ENCODE results near the gene ZNF234. TPM values are rescaled to one million over a fixed set of nuclear protein-coding genes. Genes with fewer than 3 reads are reported as not detected.
"Not testable (repeated sequence)": the region's sequence is repeated elsewhere in the genome, so short reads cannot be mapped to it uniquely, and the experiment has no call there.

Gene ZNF234
- total and polyA plus RNA-seq, 12 donors = 2.4 to 19.4 (median 12.1) TPM

DNA sequence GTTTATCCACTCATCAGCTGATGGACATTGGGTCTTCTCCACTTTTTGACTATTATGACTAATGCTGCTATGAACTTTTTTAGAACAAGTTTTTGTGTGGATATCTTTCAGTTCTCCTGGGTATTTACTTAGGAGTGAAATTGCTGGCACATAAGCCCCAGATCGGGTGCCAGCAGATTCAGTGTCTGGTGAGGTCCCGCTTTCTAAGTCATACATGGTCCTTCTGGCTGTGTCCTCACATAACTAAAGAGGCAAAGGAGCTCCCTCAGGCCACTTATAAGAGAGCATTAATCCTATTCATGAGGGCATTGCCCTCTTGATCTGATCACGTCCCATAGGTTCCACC is 22.9 kb downstream of the ZNF234 start:
- 51 to 67% (median 63%) methylated on average over 3 of the region's 3 CpGs for WGBS, 4 donors
- Histone ChIP-seq H3K9me3 (replicated peaks in 1 of 3) (no peaks in the 10 kb centered on the region), H3K27ac (peak overlapping the region in 3 of 5 donors; percentile 82 to 92 (median 89)), H3K36me3 (replicated peaks in 1 of 2) (peaks cover 0 to 6% of the 10 kb centered on the region in 2 donors), H3K27me3 (no peaks in the 10 kb centered on the region), H3K4me1 (replicated peaks in 1 of 2) (peaks cover 10 to 17% of the 10 kb centered on the region in 2 donors), H3K4me3 (peak overlapping the region in 2 of 4 donors; percentile 62 to 72)
- intact Hi-C loops (cut with DNase I) = no loop called here
- TF ChIP-seq POLR2A (IDR thresholded peaks at IDR 0.05) = no peak
- TF ChIP-seq, protein P1, sequence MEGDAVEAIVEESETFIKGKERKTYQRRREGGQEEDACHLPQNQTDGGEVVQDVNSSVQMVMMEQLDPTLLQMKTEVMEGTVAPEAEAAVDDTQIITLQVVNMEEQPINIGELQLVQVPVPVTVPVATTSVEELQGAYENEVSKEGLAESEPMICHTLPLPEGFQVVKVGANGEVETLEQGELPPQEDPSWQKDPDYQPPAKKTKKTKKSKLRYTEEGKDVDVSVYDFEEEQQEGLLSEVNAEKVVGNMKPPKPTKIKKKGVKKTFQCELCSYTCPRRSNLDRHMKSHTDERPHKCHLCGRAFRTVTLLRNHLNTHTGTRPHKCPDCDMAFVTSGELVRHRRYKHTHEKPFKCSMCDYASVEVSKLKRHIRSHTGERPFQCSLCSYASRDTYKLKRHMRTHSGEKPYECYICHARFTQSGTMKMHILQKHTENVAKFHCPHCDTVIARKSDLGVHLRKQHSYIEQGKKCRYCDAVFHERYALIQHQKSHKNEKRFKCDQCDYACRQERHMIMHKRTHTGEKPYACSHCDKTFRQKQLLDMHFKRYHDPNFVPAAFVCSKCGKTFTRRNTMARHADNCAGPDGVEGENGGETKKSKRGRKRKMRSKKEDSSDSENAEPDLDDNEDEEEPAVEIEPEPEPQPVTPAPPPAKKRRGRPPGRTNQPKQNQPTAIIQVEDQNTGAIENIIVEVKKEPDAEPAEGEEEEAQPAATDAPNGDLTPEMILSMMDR (IDR thresholded peaks at IDR 0.05) = no peak
- no peak for DNase-seq

DNA sequence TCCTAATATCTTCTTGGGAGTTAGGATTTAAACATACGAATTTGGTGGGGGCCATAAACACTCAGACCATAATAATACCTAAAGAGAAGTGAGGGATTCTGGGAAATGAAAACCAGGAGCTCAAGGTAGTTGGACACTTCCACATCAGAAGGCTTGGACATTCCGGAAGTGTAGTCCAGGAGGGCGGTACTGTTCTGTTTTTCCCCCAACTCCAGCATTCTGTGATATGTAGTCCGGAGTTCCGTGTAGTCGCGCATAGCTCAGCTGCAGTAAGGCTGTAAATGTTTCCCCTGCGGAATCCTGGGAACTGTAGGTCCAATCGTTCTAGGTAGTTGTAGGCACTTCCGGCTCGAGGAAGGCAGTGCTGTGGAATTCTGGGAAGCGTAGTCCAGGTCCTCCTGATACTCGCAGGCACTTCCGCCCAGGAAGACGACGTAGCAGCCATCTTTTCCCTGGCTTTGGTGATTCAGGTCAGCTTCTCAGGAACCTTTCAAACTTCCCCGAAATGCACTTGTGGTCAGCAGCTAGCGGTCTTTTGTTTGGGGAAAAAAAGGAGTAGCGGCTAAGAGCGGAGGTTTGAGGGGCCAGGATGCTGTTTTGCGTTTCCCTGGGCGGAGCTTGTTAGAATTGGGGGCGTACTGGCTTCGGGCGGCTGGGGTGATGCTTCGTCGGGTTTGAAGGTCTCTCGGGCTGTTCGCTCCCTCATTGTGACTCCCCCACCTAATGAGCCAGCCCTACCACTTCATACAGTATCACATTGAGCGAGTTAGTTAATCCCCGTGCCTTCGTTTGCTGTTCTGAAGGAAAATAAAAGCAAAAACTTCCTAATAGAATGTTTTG is 23.5 kb downstream of the ZNF234 start, which contains the start of gene ZNF226:
Gene ZNF226, plus strand, starts transcription at position 428 of the 840 bp plus-strand sequence. CDS start 4,981 bp downstream, outside the sequence.
- peak within 1 kb of the TSS; percentile 44 to 72 (median 64) for H3K4me3 ChIP-seq
- WGBS, 4 donors = 0 to 1% (median 0%) methylated on average over 32 of the region's 32 CpGs
- intact Hi-C loops (cut with DNase I) = no loop called here
- peak in 1 of 2 donors; percentile 76 for TF ChIP-seq POLR2A (IDR thresholded peaks at IDR 0.05)
- TF ChIP-seq, protein P1 (IDR thresholded peaks at IDR 0.05) = no peak
- H3K9me3 ChIP-seq (replicated peaks in 1 of 3) = no peaks in the 10 kb centered on the region
- no peaks in the 10 kb centered on the region for H3K27me3 ChIP-seq
- H3K27ac ChIP-seq = peak within 1 kb of the TSS; percentile 58 to 92 (median 82)
- peak; percentile 88 to 98 (median 96) for DNase-seq
- H3K4me1 ChIP-seq (replicated peaks in 1 of 2) = peaks cover 10 to 17% of the 10 kb centered on the region in 2 donors
- H3K36me3 ChIP-seq (replicated peaks in 1 of 2) = peaks cover 0 to 11% of the 10 kb centered on the region in 2 donors

DNA sequence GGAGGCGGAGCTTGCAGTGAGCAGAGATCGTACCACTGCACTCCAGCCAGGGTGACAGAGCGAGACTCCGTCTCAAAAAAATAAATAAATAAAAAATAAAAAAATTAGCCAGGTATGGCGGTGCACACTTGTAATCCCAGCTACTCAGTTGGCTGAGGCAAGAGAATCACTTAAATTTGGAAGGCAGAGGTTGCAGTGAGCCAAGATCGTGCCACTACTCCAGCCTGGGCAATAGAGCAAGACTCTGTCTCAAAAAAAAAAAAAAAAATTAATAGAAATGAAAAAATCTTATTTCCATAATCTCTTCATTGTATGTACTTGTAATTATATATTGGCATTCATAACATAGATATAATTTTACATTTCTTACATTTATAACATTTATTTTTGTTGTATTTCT is 29.3 kb downstream of the ZNF234 start:
- 90 to 100% (median 98%) methylated on average over 6 of the region's 6 CpGs for WGBS, 4 donors

DNA sequence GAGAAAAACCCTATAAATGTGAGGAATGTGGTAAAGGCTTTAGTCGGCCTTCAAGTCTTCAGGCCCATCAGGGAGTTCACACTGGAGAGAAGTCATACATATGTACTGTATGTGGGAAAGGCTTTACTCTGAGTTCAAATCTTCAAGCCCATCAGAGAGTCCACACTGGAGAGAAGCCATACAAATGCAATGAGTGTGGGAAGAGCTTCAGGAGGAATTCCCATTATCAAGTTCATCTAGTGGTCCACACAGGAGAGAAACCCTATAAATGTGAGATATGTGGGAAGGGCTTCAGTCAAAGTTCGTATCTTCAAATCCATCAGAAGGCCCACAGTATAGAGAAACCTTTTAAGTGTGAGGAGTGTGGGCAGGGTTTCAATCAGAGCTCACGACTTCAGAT is 35.2 kb downstream of the ZNF234 start:
- 92 to 98% (median 97%) methylated on average over 3 of the region's 3 CpGs for WGBS, 4 donors
- no peak for TF ChIP-seq POLR2A (IDR thresholded peaks at IDR 0.05)
- TF ChIP-seq, protein P1 (IDR thresholded peaks at IDR 0.05) = no peak
- H3K9me3 ChIP-seq (replicated peaks in 1 of 3) = peaks cover 7 to 71% (median 12%) of the 10 kb centered on the region in 3 donors

More for the DNA sequence above, 29.3 kb downstream of the ZNF234 start:
- H3K4me1 ChIP-seq (replicated peaks in 1 of 2); H3K27ac ChIP-seq; DNase-seq; intact Hi-C loops (cut with DNase I); H3K27me3 ChIP-seq; H3K4me3 ChIP-seq: not testable (repeated sequence)
- peaks cover 3 to 17% (median 12%) of the 10 kb centered on the region in 3 donors for H3K9me3 ChIP-seq (replicated peaks in 1 of 3)
- peaks cover 0 to 67% of the 10 kb centered on the region in 2 donors for H3K36me3 ChIP-seq (replicated peaks in 1 of 2)

More for the DNA sequence above, 35.2 kb downstream of the ZNF234 start:
- DNase-seq = no peak
- H3K4me3 ChIP-seq = peak overlapping the region in 1 of 4 donors; percentile 29
- peaks cover 0 to 53% of the 10 kb centered on the region in 2 donors for H3K36me3 ChIP-seq (replicated peaks in 1 of 2)
- intact Hi-C loops (cut with DNase I) = no loop called here
- H3K4me1 ChIP-seq (replicated peaks in 1 of 2) = no peaks in the 10 kb centered on the region
- no peak overlapping the region for H3K27ac ChIP-seq
- no peaks in the 10 kb centered on the region for H3K27me3 ChIP-seq
